PC-3 (cell line): ENCODE results near the gene AUTS2. TPM values are rescaled to one million over a fixed set of nuclear protein-coding genes. Genes with fewer than 3 reads are reported as not detected.

Experiments used
- ATAC-seq: fragments of 200-7000 bp; cut with Tn5 transposase; 2 replicates; pipeline ENCODE4 v1.9.1; 2020; ENCODE audit warnings: mild to moderate bottlenecking, moderate library complexity
- BruUV-seq: library from RNA; stranded (reverse); fragments of 400-500 nt; replicated peaks from 2 replicates; lab custom pipeline; 2021; lab: Mats Ljungman, UMichigan
- CTCF ChIA-PET: fragments of 300-600 bp; sonication (Branson Sonifier 250); formaldehyde crosslinking; loops from one replicate; lab custom pipeline; 2022; ENCODE audit warnings: antibody characterized with exemption; lab: Charles Lee
- POLR2A ChIA-PET: fragments of 300-600 bp; sonication (Branson Sonifier 250); formaldehyde crosslinking; loops from one replicate; lab custom pipeline; 2022; ENCODE audit warnings: antibody characterized with exemption; ENCODE audit not compliant: unreplicated experiment; lab: Charles Lee
- DNase-seq: peaks from one replicate; pipeline ENCODE4 v3.0.0-alpha.2; 2015
- H2AFZ ChIP-seq: fragments of 300-600 bp; sonication (generic); 2 replicates; pipeline ENCODE4 v1.6.0; 2016; ENCODE audit warnings: antibody characterized with exemption, low read length
- H3F3A ChIP-seq: fragments of 300-600 bp; sonication (generic); one replicate; pipeline ENCODE4 v1.6.0; 2017; ENCODE audit warnings: antibody characterized with exemption, low read length, control low read depth, mild to moderate bottlenecking; ENCODE audit not compliant: unreplicated experiment
- H3K27ac ChIP-seq: fragments of 300-600 bp; sonication (generic); 2 replicates; pipeline ENCODE4 v1.5.1; 2016; ENCODE audit warnings: mild to moderate bottlenecking, low read length
- H3K27me3 ChIP-seq: fragments of 300-600 bp; sonication (generic); 2 replicates; pipeline ENCODE4 v1.6.1; 2016; ENCODE audit warnings: low read length, mixed read lengths
- H3K36me3 ChIP-seq: fragments of 300-600 bp; sonication (generic); 2 replicates; pipeline ENCODE4 v1.6.1; 2016; ENCODE audit warnings: low read depth, mixed run types, low read length, mixed read lengths
- H3K4me1 ChIP-seq: fragments of 300-600 bp; sonication (generic); 2 replicates; pipeline ENCODE4 v1.5.1; 2016; ENCODE audit warnings: low read length; ENCODE audit not compliant: insufficient read depth
- H3K4me2 ChIP-seq: fragments of 300-600 bp; sonication (generic); 2 replicates; pipeline ENCODE4 v1.6.0; 2016; ENCODE audit warnings: low read length
- H3K4me3 ChIP-seq: fragments of 300-600 bp; sonication (generic); 2 replicates; pipeline ENCODE4 v1.5.1; 2016; ENCODE audit warnings: mild to moderate bottlenecking, low read length, mixed read lengths
- H3K79me2 ChIP-seq: fragments of 300-600 bp; sonication (generic); 2 replicates; pipeline ENCODE4 v1.6.1; 2017; ENCODE audit warnings: low read length, mixed read lengths
- H3K9ac ChIP-seq: fragments of 300-600 bp; sonication (generic); 2 replicates; pipeline ENCODE4 v1.6.0; 2016; ENCODE audit warnings: mild to moderate bottlenecking, low read length
- H3K9me2 ChIP-seq: fragments of 300-600 bp; sonication (generic); replicated peaks from 2 replicates; pipeline ENCODE4 v1.6.1; 2016; ENCODE audit warnings: mixed run types, low read length, mixed read lengths
- H3K9me3 ChIP-seq: fragments of 300-600 bp; sonication (generic); 2 replicates; pipeline ENCODE4 v1.6.1; 2016; ENCODE audit warnings: low read length, mixed read lengths
- H4K20me1 ChIP-seq: fragments of 300-600 bp; sonication (generic); 2 replicates; pipeline ENCODE4 v1.6.1; 2016; ENCODE audit warnings: low read length, mixed read lengths
- CTCF ChIP-seq: fragments of 300-600 bp; sonication (generic); conservative IDR thresholded peaks from 2 replicates; pipeline ENCODE4 v1.5.1; 2017; ENCODE audit warnings: antibody characterized with exemption, low read depth, mild to moderate bottlenecking, low read length
- EZH2 ChIP-seq: fragments of 300-600 bp; sonication (generic); IDR thresholded peaks from one replicate; pipeline ENCODE4 v1.6.1; 2017; ENCODE audit warnings: antibody characterized with exemption, mild to moderate bottlenecking, low read length; ENCODE audit not compliant: unreplicated experiment
- EZH2phosphoT487 ChIP-seq: fragments of 300-600 bp; sonication (generic); IDR thresholded peaks from 2 replicates; pipeline ENCODE4 v1.6.1; 2018; ENCODE audit warnings: mild to moderate bottlenecking, antibody characterized with exemption, low read length, borderline replicate concordance
- intact Hi-C: fragments of 100-400 bp; cut with micrococcal nuclease; formaldehyde crosslinking; loops from 2 replicates; pipeline ENCODE4 v1.9.0; 2023
- total RNA-seq: library from RNA; depleted of rRNA; stranded (reverse); fragments of >200 nt; gene quantifications from 2 replicates; pipeline ENCODE4 v1.2.3, GENCODE V29; 2014

AUTS2 gene
- total RNA-seq, 1 experiment from 2014 or later, result not detected

GRCh38 chr7:70313687-70314086 is 715.4 kb downstream of the AUTS2 start:
- ATAC-seq (no peak), DNase-seq (no peak)
- BruUV-seq, result no TSS peak
- Histone ChIP-seq H3K36me3 (no peaks in the 10 kb centered on the region), H3K9me2 (no peaks in the 10 kb centered on the region), H3K4me3 (no peak overlapping the region), H3K9ac (no peak overlapping the region), H3F3A (no peaks in the 10 kb centered on the region), H3K9me3 (0 out of 2 replicates have a peak, but pooled peaks cover under 1% of the 10 kb centered on the region), H2AFZ (no peak overlapping the region), H3K27me3 (no peaks in the 10 kb centered on the region), H3K4me2 (no peak overlapping the region), H3K27ac (no peak overlapping the region), H3K4me1 (no peaks in the 10 kb centered on the region), H4K20me1 (no peaks in the 10 kb centered on the region), H3K79me2 (no peaks in the 10 kb centered on the region)
- ChIA-PET POLR2A (no interaction called here), CTCF (no interaction called here)
- TF ChIP-seq CTCF (no peak), EZH2 (no peak), EZH2phosphoT487 (no peak)
- intact Hi-C loops, result no loop called here

- H3K9me3 ChIP-seq, result 0 out of 2 replicates have a peak, but pooled peaks cover 5% of the 10 kb centered on the region
- no peak overlapping the region for H3K4me3 ChIP-seq
- no peaks in the 10 kb centered on the region for H3K79me2 ChIP-seq
- no peak overlapping the region for H3K27ac ChIP-seq
- H3K9ac ChIP-seq, result no peak overlapping the region
- intact Hi-C loops, result no loop called here
- BruUV-seq, result no TSS peak
- no peak for TF ChIP-seq EZH2phosphoT487
- TF ChIP-seq CTCF, result no peak
- ChIA-PET CTCF (no interaction called here), POLR2A (no interaction called here)
- H4K20me1 ChIP-seq, result no peaks in the 10 kb centered on the region
- no peaks in the 10 kb centered on the region for H3F3A ChIP-seq
- no peaks in the 10 kb centered on the region for H3K4me1 ChIP-seq
- no peak overlapping the region for H3K4me2 ChIP-seq
- H3K36me3 ChIP-seq, result no peaks in the 10 kb centered on the region
- H3K27me3 ChIP-seq, result no peaks in the 10 kb centered on the region
- ATAC-seq, result no peak
- DNase-seq, result no peak
- no peak overlapping the region for H2AFZ ChIP-seq
- H3K9me2 ChIP-seq, result no peaks in the 10 kb centered on the region
These were observed 715.9 kb downstream of the AUTS2 start for GRCh38 chr7:70314221-70314620.

GRCh38 chr7:70316745-70317144 is 718.5 kb downstream of the AUTS2 start:
- Histone ChIP-seq H3K9me2 (no peaks in the 10 kb centered on the region), H3K27me3 (no peaks in the 10 kb centered on the region), H3K79me2 (no peaks in the 10 kb centered on the region), H3F3A (no peaks in the 10 kb centered on the region), H2AFZ (no peak overlapping the region), H4K20me1 (no peaks in the 10 kb centered on the region), H3K27ac (no peak overlapping the region), H3K4me3 (no peak overlapping the region), H3K36me3 (no peaks in the 10 kb centered on the region), H3K4me1 (no peaks in the 10 kb centered on the region), H3K9ac (no peak overlapping the region), H3K9me3 (0 out of 2 replicates have a peak, but pooled peaks cover 16% of the 10 kb centered on the region), H3K4me2 (no peak overlapping the region)
- ChIA-PET CTCF (no interaction called here), POLR2A (no interaction called here)
- ATAC-seq (no peak), DNase-seq (no peak)
- TF ChIP-seq EZH2phosphoT487, result no peak
- no peak for TF ChIP-seq CTCF
- TF ChIP-seq EZH2, result no peak
- intact Hi-C loops, result no loop called here
- no TSS peak for BruUV-seq
